ENCODE measurements around the gene GJB1. TPM values are rescaled to one million over a fixed set of nuclear protein-coding genes. Genes with fewer than 3 reads are reported as not detected.

The GJB1 gene
- total and polyA plus RNA-seq, 2 donors (not counting 1 experiment from before 2014, with no cell fraction given) = not detected

- H3K36me3 ChIP-seq (ENCODE audit: control insufficient read depth, insufficient read depth, low read length) = peaks cover 1% of the 10 kb centered on the region
- no peaks in the 10 kb centered on the region for H4K20me1 ChIP-seq (ENCODE audit: control insufficient read depth, extremely low read depth, insufficient read depth, low read length)
- H3K4me2 ChIP-seq (ENCODE audit: extremely low read depth, insufficient read depth, low read length) = no peak overlapping the region
- H3K9me3 ChIP-seq (ENCODE audit: control insufficient read depth, insufficient read depth, low read depth, low read length) = no peaks in the 10 kb centered on the region
- DNase-seq (ENCODE audit: low read depth in 2 of 2) = no peak
- H2AFZ ChIP-seq (ENCODE audit: low read length) = no peak overlapping the region
- H3K9ac ChIP-seq (ENCODE audit: insufficient read depth, low read length) = no peak overlapping the region
- H3K4me1 ChIP-seq (ENCODE audit: control insufficient read depth, extremely low read depth, insufficient read depth, low read length) = no peaks in the 10 kb centered on the region
- H3K27ac ChIP-seq (ENCODE audit: insufficient read depth, low read length) = no peak overlapping the region
- H3K79me2 ChIP-seq (ENCODE audit: control insufficient read depth, insufficient read depth, low read length) = no peaks in the 10 kb centered on the region
- no peak overlapping the region for H3K4me3 ChIP-seq (replicated peaks in 1 of 4; ENCODE audit: control extremely low read depth in 1 of 4, insufficient read depth in 1 of 4, low read depth in 3 of 4, low read length in 4 of 4)
- no peak for TF ChIP-seq EZH2 (IDR thresholded peaks at IDR 0.05; ENCODE audit: low read length, missing control alignments)
- TF ChIP-seq, protein P1, sequence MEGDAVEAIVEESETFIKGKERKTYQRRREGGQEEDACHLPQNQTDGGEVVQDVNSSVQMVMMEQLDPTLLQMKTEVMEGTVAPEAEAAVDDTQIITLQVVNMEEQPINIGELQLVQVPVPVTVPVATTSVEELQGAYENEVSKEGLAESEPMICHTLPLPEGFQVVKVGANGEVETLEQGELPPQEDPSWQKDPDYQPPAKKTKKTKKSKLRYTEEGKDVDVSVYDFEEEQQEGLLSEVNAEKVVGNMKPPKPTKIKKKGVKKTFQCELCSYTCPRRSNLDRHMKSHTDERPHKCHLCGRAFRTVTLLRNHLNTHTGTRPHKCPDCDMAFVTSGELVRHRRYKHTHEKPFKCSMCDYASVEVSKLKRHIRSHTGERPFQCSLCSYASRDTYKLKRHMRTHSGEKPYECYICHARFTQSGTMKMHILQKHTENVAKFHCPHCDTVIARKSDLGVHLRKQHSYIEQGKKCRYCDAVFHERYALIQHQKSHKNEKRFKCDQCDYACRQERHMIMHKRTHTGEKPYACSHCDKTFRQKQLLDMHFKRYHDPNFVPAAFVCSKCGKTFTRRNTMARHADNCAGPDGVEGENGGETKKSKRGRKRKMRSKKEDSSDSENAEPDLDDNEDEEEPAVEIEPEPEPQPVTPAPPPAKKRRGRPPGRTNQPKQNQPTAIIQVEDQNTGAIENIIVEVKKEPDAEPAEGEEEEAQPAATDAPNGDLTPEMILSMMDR (conservative IDR thresholded peaks at IDR 0.05 in 1 of 2, IDR thresholded peaks at IDR 0.05 in 1 of 2; ENCODE audit: low read depth in 1 of 2, low read length in 2 of 2) = no peak
- H3K27me3 ChIP-seq (ENCODE audit: control insufficient read depth, insufficient read depth, low read length) = no peaks in the 10 kb centered on the region
Observed at GRCh38 chrX:71236836-71237235, 13.8 kb downstream of the GJB1 start.

- H3K9ac ChIP-seq (ENCODE audit: insufficient read depth, low read length) = no peak overlapping the region
- H3K4me2 ChIP-seq (ENCODE audit: extremely low read depth, insufficient read depth, low read length) = no peak overlapping the region
- H3K27me3 ChIP-seq (ENCODE audit: control insufficient read depth, insufficient read depth, low read length) = no peaks in the 10 kb centered on the region
- H2AFZ ChIP-seq (ENCODE audit: low read length) = no peak overlapping the region
- peaks cover 4% of the 10 kb centered on the region for H3K36me3 ChIP-seq (ENCODE audit: control insufficient read depth, insufficient read depth, low read length)
- no peak for TF ChIP-seq EZH2 (IDR thresholded peaks at IDR 0.05; ENCODE audit: low read length, missing control alignments)
- TF ChIP-seq, protein P1 (conservative IDR thresholded peaks at IDR 0.05 in 1 of 2, IDR thresholded peaks at IDR 0.05 in 1 of 2; ENCODE audit: low read depth in 1 of 2, low read length in 2 of 2) = no peak
- no peaks in the 10 kb centered on the region for H3K79me2 ChIP-seq (ENCODE audit: control insufficient read depth, insufficient read depth, low read length)
- H3K27ac ChIP-seq (ENCODE audit: insufficient read depth, low read length) = no peak overlapping the region
- H3K9me3 ChIP-seq (ENCODE audit: control insufficient read depth, insufficient read depth, low read depth, low read length) = no peaks in the 10 kb centered on the region
- no peaks in the 10 kb centered on the region for H4K20me1 ChIP-seq (ENCODE audit: control insufficient read depth, extremely low read depth, insufficient read depth, low read length)
- no peaks in the 10 kb centered on the region for H3K4me1 ChIP-seq (ENCODE audit: control insufficient read depth, extremely low read depth, insufficient read depth, low read length)
- DNase-seq (ENCODE audit: low read depth in 2 of 2) = no peak
- no peak overlapping the region for H3K4me3 ChIP-seq (replicated peaks in 1 of 4; ENCODE audit: control extremely low read depth in 1 of 4, insufficient read depth in 1 of 4, low read depth in 3 of 4, low read length in 4 of 4)
Observed at GRCh38 chrX:71239781-71240180, 16.8 kb downstream of the GJB1 start.

- Histone ChIP-seq H3K36me3 (ENCODE audit: control insufficient read depth, insufficient read depth, low read length) (peaks cover 5% of the 10 kb centered on the region), H2AFZ (ENCODE audit: low read length) (no peak overlapping the region), H3K4me3 (replicated peaks in 1 of 4; ENCODE audit: control extremely low read depth in 1 of 4, insufficient read depth in 1 of 4, low read depth in 3 of 4, low read length in 4 of 4) (no peak overlapping the region), H3K27ac (ENCODE audit: insufficient read depth, low read length) (no peak overlapping the region), H3K9ac (ENCODE audit: insufficient read depth, low read length) (no peak overlapping the region), H3K4me2 (ENCODE audit: extremely low read depth, insufficient read depth, low read length) (no peak overlapping the region), H3K9me3 (ENCODE audit: control insufficient read depth, insufficient read depth, low read depth, low read length) (no peaks in the 10 kb centered on the region), H3K4me1 (ENCODE audit: control insufficient read depth, extremely low read depth, insufficient read depth, low read length) (no peaks in the 10 kb centered on the region), H3K27me3 (ENCODE audit: control insufficient read depth, insufficient read depth, low read length) (no peaks in the 10 kb centered on the region), H3K79me2 (ENCODE audit: control insufficient read depth, insufficient read depth, low read length) (no peaks in the 10 kb centered on the region), H4K20me1 (ENCODE audit: control insufficient read depth, extremely low read depth, insufficient read depth, low read length) (no peaks in the 10 kb centered on the region)
- no peak for TF ChIP-seq EZH2 (IDR thresholded peaks at IDR 0.05; ENCODE audit: low read length, missing control alignments)
- TF ChIP-seq, protein P1 (conservative IDR thresholded peaks at IDR 0.05 in 1 of 2, IDR thresholded peaks at IDR 0.05 in 1 of 2; ENCODE audit: low read depth in 1 of 2, low read length in 2 of 2) = no peak
- no peak for DNase-seq (ENCODE audit: low read depth in 2 of 2)
Observed at GRCh38 chrX:71241301-71241700, 18.3 kb downstream of the GJB1 start.

Data from fibroblast of lung (primary cell).